Stimulated activated CD8-positive, alpha-beta memory T cell treated with anti-CD3 and anti-CD28 coated beads, Interleukin-12 subunit alpha, Interleukin-12 subunit beta, amount 100 ng/mL, for 24 hours (primary cell): Measurements from ENCODE around the gene QRICH1.
A peak's percentile ranks its signal among the peaks of the same experiment; 100 is the strongest.

Source experiments
- DNase-seq: peaks from one replicate; pipeline ENCODE4 v3.0.0-alpha.2; 2020; ENCODE audit errors: extremely low read depth

QRICH1 gene, protein sequence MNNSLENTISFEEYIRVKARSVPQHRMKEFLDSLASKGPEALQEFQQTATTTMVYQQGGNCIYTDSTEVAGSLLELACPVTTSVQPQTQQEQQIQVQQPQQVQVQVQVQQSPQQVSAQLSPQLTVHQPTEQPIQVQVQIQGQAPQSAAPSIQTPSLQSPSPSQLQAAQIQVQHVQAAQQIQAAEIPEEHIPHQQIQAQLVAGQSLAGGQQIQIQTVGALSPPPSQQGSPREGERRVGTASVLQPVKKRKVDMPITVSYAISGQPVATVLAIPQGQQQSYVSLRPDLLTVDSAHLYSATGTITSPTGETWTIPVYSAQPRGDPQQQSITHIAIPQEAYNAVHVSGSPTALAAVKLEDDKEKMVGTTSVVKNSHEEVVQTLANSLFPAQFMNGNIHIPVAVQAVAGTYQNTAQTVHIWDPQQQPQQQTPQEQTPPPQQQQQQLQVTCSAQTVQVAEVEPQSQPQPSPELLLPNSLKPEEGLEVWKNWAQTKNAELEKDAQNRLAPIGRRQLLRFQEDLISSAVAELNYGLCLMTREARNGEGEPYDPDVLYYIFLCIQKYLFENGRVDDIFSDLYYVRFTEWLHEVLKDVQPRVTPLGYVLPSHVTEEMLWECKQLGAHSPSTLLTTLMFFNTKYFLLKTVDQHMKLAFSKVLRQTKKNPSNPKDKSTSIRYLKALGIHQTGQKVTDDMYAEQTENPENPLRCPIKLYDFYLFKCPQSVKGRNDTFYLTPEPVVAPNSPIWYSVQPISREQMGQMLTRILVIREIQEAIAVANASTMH

DNA sequence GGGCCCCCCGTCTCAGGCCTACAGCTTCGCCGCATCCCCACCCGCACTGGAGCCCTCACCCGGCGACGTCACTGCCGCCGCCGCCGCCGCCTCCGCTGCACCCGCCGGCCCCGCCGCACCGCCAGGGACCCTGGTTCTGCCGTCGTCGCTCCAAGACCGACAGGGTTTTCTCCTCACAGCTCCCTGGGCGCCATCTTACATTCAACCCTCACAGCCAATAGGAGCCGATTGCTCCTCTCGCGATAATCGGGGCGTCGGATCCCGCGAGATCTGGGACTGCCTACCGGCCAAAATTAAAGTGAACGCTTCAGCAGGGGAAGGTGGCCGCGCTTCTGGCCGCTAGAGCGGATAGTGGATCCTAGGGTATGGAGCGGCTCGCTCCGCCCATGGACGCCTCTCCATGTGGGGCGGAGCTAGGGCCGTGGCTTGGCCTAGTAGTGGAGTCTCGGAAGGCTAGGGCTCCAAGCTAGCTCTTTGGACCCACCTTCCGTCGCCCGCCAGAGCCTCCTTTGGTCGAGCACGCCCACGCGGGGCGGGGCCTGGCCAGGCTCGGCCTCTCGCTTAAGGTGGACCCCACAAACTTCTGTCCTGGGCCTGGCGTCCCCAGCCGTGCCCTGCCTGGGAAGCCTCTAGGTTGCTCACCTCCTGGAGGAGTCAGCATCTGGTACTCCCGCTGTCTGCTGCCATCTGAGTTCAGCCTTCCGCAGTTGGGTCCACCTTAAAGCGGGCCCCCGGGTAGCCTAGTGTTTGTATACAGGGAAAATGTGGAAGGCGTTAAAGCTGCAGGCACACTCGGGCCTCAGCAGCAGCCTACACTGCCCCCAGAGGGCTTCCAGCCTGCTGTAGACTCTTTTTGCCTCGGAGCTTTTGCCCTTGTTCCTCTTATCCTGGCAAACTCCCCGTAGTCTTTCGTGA, at the start of gene QRICH1:
Gene QRICH1, minus strand, starts transcription at position 219 of the 915 bp plus-strand sequence. CDS start 17,054 bp downstream, outside the sequence.
- DNase-seq, result peak; percentile 86

DNA sequence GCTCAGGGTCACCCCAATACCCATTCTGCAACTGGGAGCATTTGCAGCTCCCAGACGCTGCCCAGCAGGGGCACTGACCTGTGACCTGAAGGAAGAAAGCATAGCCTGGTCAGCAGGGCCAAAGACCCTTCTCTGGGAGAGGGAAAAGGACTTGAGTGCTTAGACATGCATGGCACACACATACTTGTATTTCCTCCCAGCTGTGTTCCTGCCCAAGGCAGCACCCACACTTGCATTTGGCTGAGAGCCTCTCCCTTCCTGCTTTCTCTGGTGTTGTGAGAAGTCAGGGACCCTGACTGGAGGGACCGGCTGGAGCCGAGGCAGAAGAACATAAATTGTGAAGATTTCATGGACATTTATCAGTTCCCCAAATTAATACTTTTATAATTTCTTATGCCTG, 46.2 kb upstream of the QRICH1 start:
- DNase-seq, result no peak

DNA sequence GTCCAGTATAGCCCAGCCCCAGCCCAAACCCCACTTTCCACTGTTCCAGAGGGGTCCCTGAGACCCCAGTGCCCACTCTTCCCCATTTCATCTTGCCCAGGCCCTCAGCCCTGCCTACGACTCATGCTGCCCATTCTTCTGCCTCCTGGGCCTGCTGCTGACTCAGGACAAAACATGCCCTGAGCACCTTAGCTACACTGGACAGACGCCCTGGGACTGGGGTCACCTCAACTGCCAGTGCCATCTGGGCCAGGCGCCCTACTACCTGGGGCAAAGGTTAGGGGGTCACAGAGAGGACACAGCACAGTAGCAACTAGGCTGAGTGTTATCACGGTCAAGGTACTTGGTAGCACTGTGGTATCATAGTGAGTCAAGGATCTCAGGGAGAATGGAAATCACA, 41.6 kb upstream of the QRICH1 start:
- no peak for DNase-seq

GRCh38 chr3:49134471-49135265, 40.8 kb upstream of the QRICH1 start:
- no peak for DNase-seq

- no peak for DNase-seq
Measured at GRCh38 chr3:49133226-49133951, 39.5 kb upstream of the QRICH1 start.

- no peak for DNase-seq
Measured at GRCh38 chr3:49132437-49133225, 38.8 kb upstream of the QRICH1 start, which contains the start of gene LAMB2. TSS of gene LAMB2 (minus strand) at chr3:49133050. CDS start at chr3:49132867, 183 bp downstream.

DNA sequence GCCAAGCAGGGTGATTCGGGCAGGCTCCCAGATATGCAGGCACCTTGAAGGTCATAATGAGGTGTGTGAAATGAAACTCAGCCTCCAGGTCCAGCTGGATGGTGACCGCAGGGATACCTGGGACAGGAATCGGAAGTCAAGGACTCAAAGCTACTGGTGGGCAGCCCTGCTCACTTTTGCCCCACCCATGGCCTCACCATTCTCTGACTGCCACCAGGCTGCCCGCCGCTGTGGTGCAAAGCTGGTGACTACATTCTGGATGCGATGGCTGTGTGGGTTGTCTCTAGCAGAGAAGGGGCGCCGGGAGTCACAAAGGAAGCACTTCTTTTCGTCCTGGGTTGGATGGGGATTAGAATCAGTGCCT, 38.2 kb upstream of the QRICH1 start:
- no peak for DNase-seq

DNA sequence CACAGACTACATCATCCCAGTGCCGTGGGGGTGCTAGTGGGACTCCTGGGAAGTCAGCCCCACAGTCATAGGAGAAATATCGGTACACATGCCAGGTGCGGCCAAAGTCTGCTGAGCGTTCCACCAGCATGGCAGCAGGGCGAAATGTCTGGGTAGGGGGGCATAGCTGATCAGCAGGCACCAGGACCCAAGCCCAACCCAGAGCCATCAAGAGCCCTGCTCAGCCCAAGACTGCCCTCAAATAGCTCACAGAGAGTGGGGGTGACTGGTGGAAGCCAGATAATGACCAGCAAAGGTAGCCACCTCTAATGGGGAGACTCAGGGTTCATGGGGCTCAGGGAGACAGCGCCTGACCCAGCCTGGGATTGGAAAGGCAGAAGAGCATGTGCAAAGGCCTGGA, 37.7 kb upstream of the QRICH1 start:
- no peak for DNase-seq

DNA sequence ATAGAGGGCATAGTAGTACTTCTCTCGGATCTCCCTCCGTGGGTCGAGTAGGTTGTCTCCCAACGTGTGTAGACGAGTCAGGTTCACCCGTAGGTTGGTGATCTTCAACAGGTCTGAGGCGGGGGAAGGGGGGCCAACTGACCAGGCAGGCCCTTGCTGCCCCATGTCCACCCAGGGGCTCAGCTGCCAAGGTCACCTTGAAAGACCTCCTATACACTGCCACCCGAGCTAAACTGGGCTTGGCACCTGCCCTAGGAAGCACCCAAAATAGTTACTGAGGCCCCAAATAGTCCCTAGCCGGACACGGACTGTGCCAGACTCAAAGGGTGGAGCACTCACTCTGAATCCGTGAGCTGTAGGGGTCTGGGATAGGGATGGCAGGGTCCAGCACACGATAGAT, 37.2 kb upstream of the QRICH1 start:
- DNase-seq, result no peak

GRCh38 chr3:49124991-49125670, 31.3 kb upstream of the QRICH1 start:
- no peak for DNase-seq

DNA sequence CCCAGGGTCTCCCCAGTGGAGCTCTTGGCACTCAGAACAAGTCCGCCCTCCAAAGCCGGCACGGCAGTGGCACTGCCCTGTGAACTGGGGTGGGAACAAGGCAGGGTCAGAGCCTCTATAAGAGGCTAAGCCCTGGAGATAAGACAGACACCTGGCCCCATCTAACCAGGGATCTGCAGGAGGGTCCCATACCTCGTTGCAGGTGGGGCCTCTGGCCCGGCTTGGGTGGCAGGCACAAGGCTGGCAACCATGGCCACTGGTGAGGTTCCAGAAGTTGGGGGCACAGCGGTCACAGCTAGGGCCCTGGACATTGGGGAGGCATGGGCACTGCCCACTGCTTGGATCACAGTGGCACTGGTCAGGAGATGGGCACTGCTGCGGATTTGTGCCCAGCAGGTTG, 30.3 kb upstream of the QRICH1 start:
- DNase-seq, result no peak

DNA sequence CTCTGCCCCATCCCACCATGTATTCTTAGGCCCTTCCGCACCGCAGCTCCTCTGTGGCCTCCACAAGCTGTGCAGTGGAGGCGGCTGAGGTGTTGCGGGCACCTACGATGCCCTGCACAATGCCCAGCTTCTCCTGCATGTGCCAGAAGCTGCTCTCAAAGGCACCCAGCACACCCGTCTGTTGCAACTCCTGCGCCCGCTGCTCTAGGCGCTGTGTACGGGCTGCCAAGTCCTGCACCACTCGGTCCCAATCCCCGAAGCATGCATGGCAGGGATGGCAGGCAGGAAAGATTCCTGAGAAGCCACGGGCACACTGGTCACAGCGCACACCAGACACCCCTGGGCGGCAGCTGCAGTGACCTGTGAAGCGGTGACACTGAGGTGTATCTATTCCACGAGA, 29.8 kb upstream of the QRICH1 start:
- no peak for DNase-seq

DNA sequence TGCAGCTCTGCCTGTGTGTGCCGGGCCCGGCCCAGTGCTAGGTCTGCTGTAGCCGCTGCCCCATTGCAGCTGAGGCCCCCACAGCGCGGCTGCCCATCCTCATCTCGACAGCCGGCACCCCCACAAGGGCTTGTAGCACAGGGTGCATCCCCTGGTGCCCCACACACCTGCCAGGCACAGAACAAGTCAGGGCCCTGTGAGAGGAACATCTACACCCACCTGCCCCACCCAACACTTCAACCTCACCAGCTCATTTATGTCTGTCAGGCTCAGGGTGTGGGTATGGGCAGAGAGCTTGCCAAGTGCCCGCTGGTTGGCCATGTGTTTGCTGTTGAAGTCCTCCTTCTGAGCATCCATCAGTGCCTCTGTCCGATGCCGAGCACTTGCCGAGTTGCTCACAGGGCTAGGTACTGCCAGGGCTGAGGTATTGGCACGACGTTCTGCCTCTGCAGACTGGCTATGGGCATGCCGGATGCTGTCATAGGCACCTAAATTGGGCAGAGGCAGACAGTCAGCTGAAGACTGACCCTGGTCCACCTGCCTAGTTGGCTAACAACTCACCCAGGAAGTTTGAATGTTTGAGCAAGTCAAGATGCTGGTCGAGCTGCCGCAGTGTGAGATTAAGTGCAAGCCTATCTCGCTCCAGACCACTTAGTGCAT, 29.1 kb upstream of the QRICH1 start:
- DNase-seq, result no peak

GRCh38 chr3:49122451-49122850, 28.6 kb upstream of the QRICH1 start:
- DNase-seq, result no peak

DNA sequence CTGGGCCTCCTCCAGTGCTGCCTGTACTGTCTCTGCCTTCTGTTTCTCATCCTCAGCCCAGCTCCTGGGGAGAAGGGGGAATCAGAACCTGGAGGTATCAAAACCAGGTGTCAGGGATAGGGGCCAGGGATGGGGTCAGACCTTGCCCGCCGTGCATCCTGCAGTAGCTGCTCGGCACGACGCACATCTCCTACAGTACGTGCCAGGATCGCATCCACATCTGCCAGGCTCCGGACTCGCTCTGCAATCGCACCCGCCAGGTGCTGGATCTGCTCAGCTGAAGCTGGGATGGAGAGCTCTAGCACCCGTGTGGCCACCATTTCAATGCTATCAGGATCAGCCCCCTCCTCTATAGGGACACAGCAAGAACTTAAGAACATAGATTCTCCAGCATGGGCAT, 28.2 kb upstream of the QRICH1 start:
- no peak for DNase-seq

GRCh38 chr3:49121132-49121736, 27.4 kb upstream of the QRICH1 start:
- DNase-seq, result no peak

- DNase-seq, result peak; percentile 85
Measured at GRCh38 chr3:49120438-49121131, 26.7 kb upstream of the QRICH1 start, which contains the start of gene USP19. TSS of gene USP19 (minus strand) at chr3:49120823. CDS start at chr3:49119145, 1,678 bp downstream.
